Measurements from ENCODE around the gene SRRM4. TPM values are rescaled to one million over a fixed set of nuclear protein-coding genes. Genes with fewer than 3 reads are reported as not detected.
"Not testable (repeated sequence)": the region's sequence is repeated elsewhere in the genome, so short reads cannot be mapped to it uniquely, and the experiment has no call there.

The SRRM4 gene
- total RNA-seq, 2 donors from 2014 or later, result 0.27 TPM; not detected in 1

- no peaks in the 10 kb centered on the region for H3K4me1 ChIP-seq
- intact Hi-C loops (cut with DNase I), result no loop called here
- no peaks in the 10 kb centered on the region for H3K36me3 ChIP-seq
- no peaks in the 10 kb centered on the region for H3K9me3 ChIP-seq
- no peak overlapping the region for H3K27ac ChIP-seq
- no peak overlapping the region for H3K9ac ChIP-seq (ENCODE audit: low read depth in 2 of 2, low read length in 2 of 2)
- no peak for DNase-seq
- no peak for TF ChIP-seq CTCF (IDR thresholded peaks at IDR 0.05)
- H3K4me3 ChIP-seq, result no peak overlapping the region
- H3K27me3 ChIP-seq, result no peaks in the 10 kb centered on the region
Measured at GRCh38 chr12:119016715-119017114, 35.4 kb downstream of the SRRM4 start.

GRCh38 chr12:119019166-119019565 is 37.8 kb downstream of the SRRM4 start:
- no peaks in the 10 kb centered on the region for H3K9me3 ChIP-seq
- no peaks in the 10 kb centered on the region for H3K36me3 ChIP-seq
- no peak overlapping the region for H3K9ac ChIP-seq (ENCODE audit: low read depth in 2 of 2, low read length in 2 of 2)
- intact Hi-C loops (cut with DNase I), result no loop called here
- DNase-seq, result no peak
- no peaks in the 10 kb centered on the region for H3K4me1 ChIP-seq
- H3K27ac ChIP-seq, result no peak overlapping the region
- TF ChIP-seq CTCF (IDR thresholded peaks at IDR 0.05), result no peak
- no peaks in the 10 kb centered on the region for H3K27me3 ChIP-seq
- no peak overlapping the region for H3K4me3 ChIP-seq

GRCh38 chr12:119020406-119021360 is 39.3 kb downstream of the SRRM4 start:
- Histone ChIP-seq H3K27me3 (no peaks in the 10 kb centered on the region), H3K9me3 (no peaks in the 10 kb centered on the region), H3K27ac (no peak overlapping the region), H3K4me3 (no peak overlapping the region), H3K4me1 (no peaks in the 10 kb centered on the region), H3K9ac (ENCODE audit: low read depth in 2 of 2, low read length in 2 of 2) (no peak overlapping the region), H3K36me3 (no peaks in the 10 kb centered on the region)
- peak; percentile 33 for DNase-seq
- peak; percentile 20 for TF ChIP-seq CTCF (IDR thresholded peaks at IDR 0.05)
- intact Hi-C loops (cut with DNase I), result no loop called here

GRCh38 chr12:119024356-119024755 is 43.0 kb downstream of the SRRM4 start:
- DNase-seq, result no peak
- no peaks in the 10 kb centered on the region for H3K4me1 ChIP-seq
- no peaks in the 10 kb centered on the region for H3K9me3 ChIP-seq
- no peaks in the 10 kb centered on the region for H3K27me3 ChIP-seq
- H3K36me3 ChIP-seq, result no peaks in the 10 kb centered on the region
- no peak overlapping the region for H3K27ac ChIP-seq
- intact Hi-C loops (cut with DNase I), result no loop called here
- no peak overlapping the region for H3K4me3 ChIP-seq
- no peak overlapping the region for H3K9ac ChIP-seq (ENCODE audit: low read depth in 2 of 2, low read length in 2 of 2)
- TF ChIP-seq CTCF (IDR thresholded peaks at IDR 0.05), result no peak

- intact Hi-C loops (cut with DNase I), result no loop called here
- Histone ChIP-seq H3K9ac (ENCODE audit: low read depth in 2 of 2, low read length in 2 of 2) (no peak overlapping the region), H3K27me3 (no peaks in the 10 kb centered on the region), H3K36me3 (no peaks in the 10 kb centered on the region), H3K9me3 (no peaks in the 10 kb centered on the region), H3K27ac (no peak overlapping the region), H3K4me1 (no peaks in the 10 kb centered on the region), H3K4me3 (no peak overlapping the region)
- no peak for DNase-seq
- no peak for TF ChIP-seq CTCF (IDR thresholded peaks at IDR 0.05)
Measured at GRCh38 chr12:119025786-119026185, 44.4 kb downstream of the SRRM4 start.

GRCh38 chr12:119033332-119033731 is 52.0 kb downstream of the SRRM4 start:
- not testable (repeated sequence) for H3K27ac ChIP-seq; H3K36me3 ChIP-seq; H3K4me1 ChIP-seq; H3K9ac ChIP-seq (ENCODE audit: low read depth in 2 of 2, low read length in 2 of 2); H3K27me3 ChIP-seq; H3K4me3 ChIP-seq; DNase-seq; H3K9me3 ChIP-seq
- intact Hi-C loops (cut with DNase I), result loop anchor here (10.0 kb wide), 1 partner anchor 629 kb away; no protein-coding TSS in a partner anchor

All from colonic mucosa (tissue), 4 donors.